Progenitor cell of endocrine pancreas (in vitro differentiated cells): ENCODE data around the gene SMPD3. TPM values are rescaled to one million over a fixed set of nuclear protein-coding genes. Genes with fewer than 3 reads are reported as not detected.

Experiments used
- DNase-seq: peaks from one replicate; pipeline ENCODE4 v3.0.0; 2021; ENCODE audit warnings: low spot score; ENCODE audit not compliant: unreplicated experiment
- H3K27ac Mint-ChIP-seq: 2 replicates; pipeline ENCODE4 v1.8.0; 2021; ENCODE audit warnings: mild to moderate bottlenecking, moderate library complexity, mixed read lengths
- H3K27me3 Mint-ChIP-seq: 2 replicates; pipeline ENCODE4 v1.8.0; 2021; ENCODE audit warnings: mixed read lengths
- H3K36me3 Mint-ChIP-seq: 2 replicates; pipeline ENCODE4 v1.8.0; 2022; ENCODE audit warnings: mixed read lengths; ENCODE audit not compliant: insufficient read depth
- H3K4me1 Mint-ChIP-seq: 2 replicates; pipeline ENCODE4 v1.8.0; 2021; ENCODE audit warnings: low read depth, mixed read lengths
- H3K4me3 Mint-ChIP-seq: 2 replicates; pipeline ENCODE4 v1.8.0; 2021; ENCODE audit warnings: low read depth, mild to moderate bottlenecking, moderate library complexity, mixed read lengths
- H3K9me3 Mint-ChIP-seq: 2 replicates; pipeline ENCODE4 v1.8.0; 2021; ENCODE audit warnings: low read depth, mixed read lengths
- total RNA-seq: library from RNA; stranded (reverse); gene quantifications from 2 replicates; pipeline ENCODE4 v1.2.1, GENCODE V29; 2021
- TF ChIP-seq, protein P1 (sequence below): fragments of 200-600 bp; sonication (generic); IDR thresholded peaks from one replicate; pipeline ENCODE4 v1.5.0; 2021; ENCODE audit warnings: antibody characterized with exemption, mild to moderate bottlenecking; ENCODE audit not compliant: unreplicated experiment

Gene SMPD3
- total RNA-seq, 1 donor from 2014 or later, result 1.7 TPM

DNA sequence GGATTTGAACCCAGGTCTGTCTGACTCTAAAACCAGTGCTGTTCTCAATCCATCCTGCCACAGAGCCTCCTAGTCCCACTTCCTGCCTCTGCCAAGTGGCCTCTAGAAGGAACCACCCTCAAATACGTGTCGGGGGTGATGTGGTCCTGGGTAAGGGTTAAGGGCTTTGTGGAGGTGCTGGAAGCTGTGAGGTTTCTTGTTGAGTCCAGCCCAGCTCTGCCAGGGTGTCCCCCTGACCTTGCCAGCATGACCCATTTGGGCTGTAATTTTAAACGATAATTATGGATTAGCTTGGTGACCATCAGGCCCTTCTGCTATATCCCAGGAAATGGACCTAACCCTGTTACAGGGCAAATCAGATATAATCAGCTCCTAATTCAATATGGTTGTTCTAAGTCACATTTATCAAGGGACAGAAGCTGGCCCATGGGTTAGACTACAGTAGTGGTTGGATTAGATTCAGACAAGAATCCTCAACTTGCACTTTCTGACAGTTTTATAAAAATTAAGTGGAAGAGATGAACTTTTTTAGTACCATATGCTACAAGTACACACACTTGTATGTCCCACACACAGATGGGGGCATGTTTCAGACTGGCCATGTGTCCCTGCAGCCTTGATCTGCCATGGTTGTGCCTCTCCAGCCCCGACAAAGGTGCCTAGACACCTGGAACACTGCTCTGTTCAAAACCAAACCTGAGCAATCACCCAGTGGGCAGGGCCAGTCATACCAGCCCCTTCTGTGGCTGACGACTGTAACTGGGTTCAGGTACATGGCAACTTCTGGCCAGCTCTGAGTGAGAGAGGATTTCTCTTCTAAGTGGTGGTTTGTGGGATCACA, 48.0 kb downstream of the SMPD3 start:
- H3K4me3 Mint-ChIP-seq, result no peak overlapping the region
- no peaks in the 10 kb centered on the region for H3K9me3 Mint-ChIP-seq
- TF ChIP-seq, protein P1, sequence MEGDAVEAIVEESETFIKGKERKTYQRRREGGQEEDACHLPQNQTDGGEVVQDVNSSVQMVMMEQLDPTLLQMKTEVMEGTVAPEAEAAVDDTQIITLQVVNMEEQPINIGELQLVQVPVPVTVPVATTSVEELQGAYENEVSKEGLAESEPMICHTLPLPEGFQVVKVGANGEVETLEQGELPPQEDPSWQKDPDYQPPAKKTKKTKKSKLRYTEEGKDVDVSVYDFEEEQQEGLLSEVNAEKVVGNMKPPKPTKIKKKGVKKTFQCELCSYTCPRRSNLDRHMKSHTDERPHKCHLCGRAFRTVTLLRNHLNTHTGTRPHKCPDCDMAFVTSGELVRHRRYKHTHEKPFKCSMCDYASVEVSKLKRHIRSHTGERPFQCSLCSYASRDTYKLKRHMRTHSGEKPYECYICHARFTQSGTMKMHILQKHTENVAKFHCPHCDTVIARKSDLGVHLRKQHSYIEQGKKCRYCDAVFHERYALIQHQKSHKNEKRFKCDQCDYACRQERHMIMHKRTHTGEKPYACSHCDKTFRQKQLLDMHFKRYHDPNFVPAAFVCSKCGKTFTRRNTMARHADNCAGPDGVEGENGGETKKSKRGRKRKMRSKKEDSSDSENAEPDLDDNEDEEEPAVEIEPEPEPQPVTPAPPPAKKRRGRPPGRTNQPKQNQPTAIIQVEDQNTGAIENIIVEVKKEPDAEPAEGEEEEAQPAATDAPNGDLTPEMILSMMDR, result no peak
- peaks cover 17% of the 10 kb centered on the region for H3K4me1 Mint-ChIP-seq
- peaks cover 4% of the 10 kb centered on the region for H3K27me3 Mint-ChIP-seq
- H3K36me3 Mint-ChIP-seq, result no peaks in the 10 kb centered on the region
- H3K27ac Mint-ChIP-seq, result no peak overlapping the region
- DNase-seq, result no peak

DNA sequence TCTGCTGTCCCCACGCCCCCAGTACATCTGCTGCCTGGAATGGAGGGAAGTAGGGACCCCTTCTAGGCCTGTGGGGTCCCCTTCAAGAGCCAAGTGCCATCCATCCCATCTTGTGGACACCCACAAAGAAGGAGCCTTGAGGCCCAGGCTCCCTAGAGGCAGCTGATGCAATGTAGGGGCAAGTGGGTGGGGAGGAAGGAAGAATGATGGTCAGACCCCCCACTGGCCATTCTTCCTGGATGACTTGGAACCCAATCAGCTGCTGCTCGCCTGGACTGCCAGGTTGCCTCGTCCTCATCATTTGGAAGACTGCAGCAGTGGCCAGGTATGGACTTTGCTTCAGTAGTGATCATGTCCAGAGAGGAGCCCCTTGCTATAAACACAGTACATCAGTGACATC, 48.9 kb downstream of the SMPD3 start:
- no peak for DNase-seq
- Mint-ChIP-seq H3K27ac (no peak overlapping the region), H3K36me3 (no peaks in the 10 kb centered on the region), H3K9me3 (no peaks in the 10 kb centered on the region), H3K27me3 (peaks cover 4% of the 10 kb centered on the region), H3K4me1 (peaks cover 25% of the 10 kb centered on the region), H3K4me3 (no peak overlapping the region)
- TF ChIP-seq, protein P1, result no peak

DNA sequence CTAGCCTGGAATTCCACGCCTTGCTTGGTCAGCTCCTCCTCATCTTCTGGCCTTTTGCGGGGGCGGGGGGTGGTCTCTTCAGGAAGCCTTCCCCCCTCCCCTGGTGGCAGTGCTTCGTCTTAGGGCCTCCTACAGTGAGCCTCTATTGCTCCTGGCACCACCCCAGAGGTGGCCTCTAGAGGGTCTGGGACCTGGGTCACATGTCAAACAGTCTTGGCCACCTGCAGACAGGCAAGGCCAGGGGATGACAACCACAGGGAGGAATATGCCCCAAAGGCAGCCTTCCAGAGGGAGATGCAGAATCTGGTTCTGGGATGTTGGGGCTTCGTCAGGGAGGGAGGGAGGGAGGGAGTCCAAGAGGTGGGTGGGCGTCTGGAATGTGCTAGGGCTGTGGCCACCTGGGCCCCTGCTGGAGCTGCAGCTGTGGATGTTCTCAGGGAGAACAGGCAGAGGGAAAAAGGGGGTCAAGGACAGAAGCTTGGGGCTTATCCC, 50.6 kb downstream of the SMPD3 start:
- Mint-ChIP-seq H3K4me3 (no peak overlapping the region), H3K9me3 (no peaks in the 10 kb centered on the region), H3K36me3 (no peaks in the 10 kb centered on the region), H3K27ac (no peak overlapping the region), H3K4me1 (peaks cover 25% of the 10 kb centered on the region), H3K27me3 (no peaks in the 10 kb centered on the region)
- DNase-seq, result no peak
- TF ChIP-seq, protein P1, result no peak

DNA sequence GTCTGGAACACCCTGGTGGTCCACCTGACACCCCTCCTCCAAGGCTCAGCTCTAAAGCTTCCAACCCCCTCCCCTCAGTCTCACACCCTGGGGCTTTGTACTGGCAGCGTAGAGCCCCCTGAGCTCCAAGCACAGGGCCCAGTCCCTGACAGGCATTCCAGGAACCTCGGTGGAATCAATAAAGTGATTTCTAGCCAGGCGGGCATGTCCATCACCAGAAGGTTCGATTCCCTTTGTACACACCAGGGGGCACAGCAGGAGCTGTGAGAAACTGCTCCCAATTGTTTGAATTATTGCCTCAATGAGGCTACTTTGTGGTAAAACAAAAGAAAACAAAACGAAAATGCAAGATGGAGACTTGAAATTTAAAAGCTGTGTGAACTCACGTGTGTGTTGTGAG, 51.8 kb downstream of the SMPD3 start:
- peaks cover 25% of the 10 kb centered on the region for H3K4me1 Mint-ChIP-seq
- no peaks in the 10 kb centered on the region for H3K9me3 Mint-ChIP-seq
- H3K36me3 Mint-ChIP-seq, result no peaks in the 10 kb centered on the region
- H3K4me3 Mint-ChIP-seq, result no peak overlapping the region
- DNase-seq, result peak; percentile 47
- H3K27me3 Mint-ChIP-seq, result no peaks in the 10 kb centered on the region
- H3K27ac Mint-ChIP-seq, result peak overlapping the region; percentile 94
- TF ChIP-seq, protein P1, result peak; percentile 74

DNA sequence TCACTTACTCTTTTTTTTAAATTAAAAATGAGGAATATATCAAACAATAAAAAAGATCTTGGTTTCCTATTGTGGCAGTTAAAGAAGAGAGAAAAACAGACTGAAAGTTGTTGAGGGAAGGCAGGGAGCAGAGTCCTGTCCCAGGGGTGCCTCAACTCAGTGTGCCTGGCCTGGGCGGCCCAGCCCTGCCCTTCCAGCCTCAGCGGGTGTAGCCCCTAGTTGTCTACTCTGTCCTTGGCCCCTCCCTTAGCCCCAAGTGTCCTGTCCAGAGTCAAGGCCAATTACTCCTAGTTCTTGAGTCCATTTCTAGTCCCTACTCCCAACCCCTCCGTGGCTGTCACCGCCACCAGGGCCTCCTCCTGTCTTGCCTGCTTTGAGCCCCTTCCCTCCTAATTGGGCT, 52.5 kb downstream of the SMPD3 start:
- TF ChIP-seq, protein P1, result no peak
- no peak overlapping the region for H3K4me3 Mint-ChIP-seq
- no peaks in the 10 kb centered on the region for H3K9me3 Mint-ChIP-seq
- DNase-seq, result no peak
- no peaks in the 10 kb centered on the region for H3K36me3 Mint-ChIP-seq
- peak overlapping the region; percentile 94 for H3K27ac Mint-ChIP-seq
- H3K4me1 Mint-ChIP-seq, result peaks cover 25% of the 10 kb centered on the region
- no peaks in the 10 kb centered on the region for H3K27me3 Mint-ChIP-seq
